GM10266 (cell line): ENCODE data around the gene TMEM131.

Experiments used
- DNase-seq: peaks from one replicate; pipeline ENCODE4 v3.0.0; 2012; ENCODE audit errors: extremely low spot score
- TF ChIP-seq, protein P1 (sequence below): IDR thresholded peaks from 2 replicates; pipeline ENCODE4 v1.5.1; 2012; ENCODE audit warnings: mild to moderate bottlenecking, low read depth; ENCODE audit not compliant: control insufficient read depth, insufficient read depth; ENCODE audit errors: missing control alignments

The TMEM131 gene

DNA sequence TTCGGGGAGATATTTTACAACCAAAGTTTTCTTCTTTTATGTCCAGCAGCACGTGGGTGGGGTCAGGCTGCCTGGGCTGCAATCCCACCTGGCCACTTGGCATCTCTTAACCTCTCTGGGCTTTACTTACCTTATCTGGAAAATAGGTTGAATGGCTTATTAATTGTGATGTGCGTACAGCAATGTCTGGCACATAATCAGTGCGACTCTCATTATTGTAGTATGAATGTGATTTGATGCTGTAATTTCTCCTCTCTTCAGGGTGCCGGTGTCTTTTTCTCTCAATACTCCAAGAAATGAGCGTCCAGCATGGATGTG is 284.4 kb downstream of the TMEM131 start:
- TF ChIP-seq, protein P1, sequence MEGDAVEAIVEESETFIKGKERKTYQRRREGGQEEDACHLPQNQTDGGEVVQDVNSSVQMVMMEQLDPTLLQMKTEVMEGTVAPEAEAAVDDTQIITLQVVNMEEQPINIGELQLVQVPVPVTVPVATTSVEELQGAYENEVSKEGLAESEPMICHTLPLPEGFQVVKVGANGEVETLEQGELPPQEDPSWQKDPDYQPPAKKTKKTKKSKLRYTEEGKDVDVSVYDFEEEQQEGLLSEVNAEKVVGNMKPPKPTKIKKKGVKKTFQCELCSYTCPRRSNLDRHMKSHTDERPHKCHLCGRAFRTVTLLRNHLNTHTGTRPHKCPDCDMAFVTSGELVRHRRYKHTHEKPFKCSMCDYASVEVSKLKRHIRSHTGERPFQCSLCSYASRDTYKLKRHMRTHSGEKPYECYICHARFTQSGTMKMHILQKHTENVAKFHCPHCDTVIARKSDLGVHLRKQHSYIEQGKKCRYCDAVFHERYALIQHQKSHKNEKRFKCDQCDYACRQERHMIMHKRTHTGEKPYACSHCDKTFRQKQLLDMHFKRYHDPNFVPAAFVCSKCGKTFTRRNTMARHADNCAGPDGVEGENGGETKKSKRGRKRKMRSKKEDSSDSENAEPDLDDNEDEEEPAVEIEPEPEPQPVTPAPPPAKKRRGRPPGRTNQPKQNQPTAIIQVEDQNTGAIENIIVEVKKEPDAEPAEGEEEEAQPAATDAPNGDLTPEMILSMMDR = no peak
- no peak for DNase-seq

DNA sequence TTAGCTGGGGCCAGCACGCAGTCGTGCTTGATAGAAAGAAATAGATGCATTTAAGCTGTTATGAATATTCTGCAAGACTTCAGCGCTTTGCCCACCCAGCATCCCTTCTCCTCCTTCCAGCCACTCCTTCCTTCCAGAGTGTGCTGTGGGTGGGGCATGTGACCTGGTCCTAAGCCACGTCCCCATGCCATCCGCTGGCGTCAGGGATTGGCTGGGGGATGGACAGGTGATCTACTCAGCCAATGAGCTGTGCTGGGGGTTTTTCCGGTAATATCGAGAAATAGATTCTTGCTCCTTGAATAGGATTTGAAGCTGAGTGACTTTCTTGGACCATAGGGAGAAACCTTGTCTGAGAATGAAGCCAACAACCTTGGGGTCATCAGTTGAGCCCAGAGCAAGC is 287.1 kb downstream of the TMEM131 start:
- TF ChIP-seq, protein P1 = no peak
- no peak for DNase-seq

DNA sequence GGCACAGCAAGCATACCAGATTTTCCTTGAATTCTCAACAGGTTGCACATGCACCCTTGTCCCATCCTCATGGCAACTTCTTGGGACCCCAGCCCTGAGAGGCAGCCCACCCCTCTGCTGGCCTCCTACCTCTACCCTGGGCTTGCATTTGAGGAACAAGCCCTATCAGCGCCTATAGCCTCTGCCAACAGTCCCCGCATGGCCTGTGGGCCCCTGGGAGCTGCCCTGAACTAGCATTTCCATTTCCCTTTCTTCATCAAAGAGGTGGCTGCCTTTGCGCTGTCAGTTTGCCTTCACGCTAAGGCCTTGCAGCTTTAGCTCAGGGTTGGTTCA is 287.7 kb downstream of the TMEM131 start:
- peak; percentile 1 for DNase-seq
- TF ChIP-seq, protein P1 = no peak

DNA sequence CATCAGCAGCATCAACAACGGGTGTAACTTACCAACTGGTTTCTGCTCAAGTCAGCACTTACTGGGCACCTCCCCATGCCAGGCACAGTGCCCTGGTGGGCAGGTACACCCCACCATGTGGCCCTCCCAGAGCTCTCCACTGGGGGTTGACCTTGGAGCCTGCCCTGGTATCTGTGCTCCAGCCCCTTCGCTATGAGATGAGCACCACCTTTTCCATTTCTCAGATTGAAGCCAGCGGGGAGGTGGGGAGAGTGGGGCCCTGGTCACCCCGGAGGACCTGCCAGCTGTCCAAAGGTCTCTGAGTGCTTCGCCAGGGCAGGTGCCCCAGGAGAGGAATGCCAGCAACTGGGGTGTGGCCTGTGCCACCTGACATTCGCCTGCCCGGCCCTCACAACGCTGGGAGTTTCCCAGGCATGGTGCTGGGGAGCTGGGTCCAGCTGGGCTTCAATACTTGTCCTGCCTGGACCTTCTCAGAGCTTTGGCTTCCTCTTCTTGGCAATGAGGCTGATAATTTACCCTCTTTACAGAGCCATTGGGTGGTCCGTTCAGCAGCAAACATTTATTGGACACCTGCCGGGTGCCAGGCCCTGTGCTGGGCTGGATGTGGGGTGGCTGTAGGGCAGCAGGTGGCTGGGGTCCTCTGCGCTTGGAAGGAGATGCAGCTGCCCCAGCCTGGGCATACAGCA is 288.2 kb downstream of the TMEM131 start:
- peak; percentile 0 for DNase-seq
- TF ChIP-seq, protein P1 = no peak

DNA sequence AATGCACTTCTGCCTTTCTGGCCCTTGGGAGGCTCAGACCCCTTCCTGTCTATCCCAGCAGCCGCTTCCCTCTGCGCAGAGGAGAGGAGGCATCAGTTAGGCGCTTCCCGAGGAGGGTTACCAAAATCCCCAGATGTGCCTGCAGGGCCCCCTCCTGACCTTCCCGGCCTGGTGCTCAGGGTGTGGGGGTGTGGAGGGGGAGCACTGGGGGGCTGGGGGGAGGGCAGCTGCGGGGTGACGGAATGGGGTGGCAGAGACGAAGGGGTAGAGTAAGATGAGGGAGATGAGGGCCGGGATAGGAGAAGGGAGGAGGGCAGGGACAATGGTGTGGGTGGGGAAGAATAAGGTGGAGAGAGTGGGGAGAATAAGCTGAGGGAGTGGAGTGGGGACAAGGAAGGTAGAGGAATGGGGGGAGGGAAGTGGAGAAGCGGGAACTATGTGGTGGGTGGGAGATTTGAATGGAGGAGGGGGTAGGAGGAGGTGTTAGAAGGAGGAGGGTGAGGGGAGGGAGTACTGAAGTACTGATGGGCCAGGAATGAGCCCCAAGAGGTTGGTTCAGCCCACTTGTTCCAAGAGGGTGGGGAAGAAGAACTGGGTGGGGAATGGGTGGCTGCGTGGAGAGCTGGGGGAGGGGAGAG is 288.9 kb downstream of the TMEM131 start:
- DNase-seq = peak; percentile 1
- TF ChIP-seq, protein P1 = no peak
